Activated B cell treated with CpG ODN at 0.5 μM for 24 hours (primary cell): ENCODE data around the gene CDCA7L. TPM values are rescaled to one million over a fixed set of nuclear protein-coding genes. Genes with fewer than 3 reads are reported as not detected.

Experiments
- ATAC-seq: fragments of 200-7000 bp; cut with Tn5 transposase; one replicate; pipeline ENCODE4 v1.10.0; 2021; ENCODE audit warnings: low read depth, mild to moderate bottlenecking, moderate library complexity
- CTCF ChIA-PET: fragments of 350-600 bp; sonication (Branson Sonifier 250); formaldehyde crosslinking; loops from one replicate; lab custom pipeline; 2021; ENCODE audit warnings: antibody characterized with exemption; lab: Charles Lee
- POLR2A ChIA-PET: fragments of 350-600 bp; sonication (Branson Sonifier 250); formaldehyde crosslinking; loops from one replicate; lab custom pipeline; 2021; ENCODE audit warnings: antibody characterized with exemption; lab: Charles Lee
- DNase-seq: peaks from one replicate; pipeline ENCODE4 v3.0.0; 2022
- H3K27ac Mint-ChIP-seq: one replicate; pipeline ENCODE4 v1.8.0; 2020; ENCODE audit warnings: mixed read lengths
- H3K27me3 Mint-ChIP-seq: one replicate; pipeline ENCODE4 v1.8.0; 2021; ENCODE audit warnings: mixed read lengths
- H3K36me3 Mint-ChIP-seq: one replicate; pipeline ENCODE4 v1.8.0; 2021; ENCODE audit warnings: low read depth, mixed read lengths
- H3K4me1 Mint-ChIP-seq: one replicate; pipeline ENCODE4 v1.8.0; 2021; ENCODE audit warnings: mixed read lengths
- H3K4me3 Mint-ChIP-seq: one replicate; pipeline ENCODE4 v1.8.0; 2020; ENCODE audit warnings: mild to moderate bottlenecking, mixed read lengths
- H3K9me3 Mint-ChIP-seq: one replicate; pipeline ENCODE4 v1.8.0; 2020; ENCODE audit warnings: mixed read lengths
- CTCF ChIP-seq: fragments of 200-600 bp; IDR thresholded peaks from one replicate; pipeline ENCODE4 v1.8.0; 2022; ENCODE audit warnings: antibody characterized with exemption, mild to moderate bottlenecking
- intact Hi-C: fragments of 100-400 bp; cut with micrococcal nuclease; formaldehyde crosslinking; loops from one replicate; pipeline ENCODE4 v1.15.1; 2024
- total RNA-seq: library from RNA; stranded (reverse); gene quantifications from 2 replicates; pipeline ENCODE4 v1.2.3, GENCODE V29; 2022

CDCA7L gene, protein sequence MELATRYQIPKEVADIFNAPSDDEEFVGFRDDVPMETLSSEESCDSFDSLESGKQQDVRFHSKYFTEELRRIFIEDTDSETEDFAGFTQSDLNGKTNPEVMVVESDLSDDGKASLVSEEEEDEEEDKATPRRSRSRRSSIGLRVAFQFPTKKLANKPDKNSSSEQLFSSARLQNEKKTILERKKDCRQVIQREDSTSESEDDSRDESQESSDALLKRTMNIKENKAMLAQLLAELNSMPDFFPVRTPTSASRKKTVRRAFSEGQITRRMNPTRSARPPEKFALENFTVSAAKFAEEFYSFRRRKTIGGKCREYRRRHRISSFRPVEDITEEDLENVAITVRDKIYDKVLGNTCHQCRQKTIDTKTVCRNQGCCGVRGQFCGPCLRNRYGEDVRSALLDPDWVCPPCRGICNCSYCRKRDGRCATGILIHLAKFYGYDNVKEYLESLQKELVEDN
- 69.8 and 70.3 TPM in 2 replicates for total RNA-seq

DNA sequence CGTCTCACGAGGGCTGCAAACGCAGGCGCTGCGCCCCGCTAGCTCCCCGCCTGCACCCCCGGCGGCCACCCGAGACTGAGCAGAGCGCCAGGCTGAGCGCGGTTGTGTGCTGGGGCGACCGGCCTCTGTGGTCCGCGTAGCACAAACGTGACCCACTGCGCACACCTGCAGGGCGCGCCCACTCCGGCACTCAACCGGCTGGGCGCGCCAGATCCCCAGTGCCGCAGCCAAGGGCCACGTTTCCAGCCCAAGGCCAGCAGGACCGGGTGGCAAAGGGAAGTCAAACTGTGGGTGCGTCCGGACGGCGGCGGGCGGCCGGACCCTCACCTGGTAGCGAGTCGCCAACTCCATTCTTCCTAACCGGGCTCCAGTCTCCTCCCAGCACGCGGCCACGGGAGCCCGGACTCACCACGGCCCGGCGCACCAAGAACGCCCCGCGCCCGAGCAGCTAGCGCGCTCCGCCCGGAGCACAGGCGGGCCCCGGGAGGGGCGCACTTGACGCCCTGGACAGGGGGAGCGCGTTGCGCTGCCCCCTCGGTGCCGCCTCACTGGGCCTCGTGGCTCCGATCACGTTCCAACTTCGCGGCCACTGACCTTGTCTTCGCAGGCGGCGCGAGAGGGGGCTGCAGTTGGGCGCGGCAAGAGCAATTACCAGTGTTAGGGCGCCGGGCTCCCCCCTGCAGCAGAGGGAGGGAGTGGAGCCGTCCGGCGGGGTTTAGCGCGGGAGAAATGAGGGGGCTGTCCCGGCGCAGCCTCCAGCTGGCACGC, at the start of gene CDCA7L:
CDCA7L (minus strand) TSS at position 446 of the 768 bp plus-strand sequence; CDS start at position 351, 95 bp downstream.
- peak within 1 kb of the TSS; percentile 96 for H3K27ac Mint-ChIP-seq
- ATAC-seq: peak; percentile 77
- H3K27me3 Mint-ChIP-seq: no peaks in the 10 kb centered on the region
- intact Hi-C loops: loop anchor here (1.0 to 10.0 kb wide), 15 partner anchors 21 to 1731 kb away; partner anchors contain the start of genes CCDC126, HYCC1, KLHL7 and MACC1
- H3K36me3 Mint-ChIP-seq: peaks cover 9% of the 10 kb centered on the region
- ChIA-PET CTCF (interaction anchor here (0.7 to 1.5 kb wide), 6 partner anchors 19 to 137 kb away, joined by 3 to 5 read pairs (median 4); no protein-coding TSS in a partner anchor), POLR2A (interaction anchor here (0.6 to 4.3 kb wide), 22 partner anchors 9 to 593 kb away, joined by 3 to 70 read pairs (median 4); partner anchors contain the start of gene SP4)
- no peaks in the 10 kb centered on the region for H3K9me3 Mint-ChIP-seq
- peaks cover 70% of the 10 kb centered on the region for H3K4me1 Mint-ChIP-seq
- H3K4me3 Mint-ChIP-seq: peak within 1 kb of the TSS; percentile 94
- peak; percentile 80 for DNase-seq
- no peak for TF ChIP-seq CTCF

- no peak for TF ChIP-seq CTCF
- ChIA-PET CTCF (no interaction called here), POLR2A (no interaction called here)
- Mint-ChIP-seq H3K4me3 (no peak overlapping the region), H3K4me1 (no peaks in the 10 kb centered on the region), H3K36me3 (no peaks in the 10 kb centered on the region), H3K27me3 (peaks cover 2% of the 10 kb centered on the region), H3K27ac (no peak overlapping the region), H3K9me3 (no peaks in the 10 kb centered on the region)
- no peak for DNase-seq
- intact Hi-C loops: no loop called here
- ATAC-seq: no peak
These were observed 40.4 kb upstream of the CDCA7L start for GRCh38 chr7:21986096-21986495.

DNA sequence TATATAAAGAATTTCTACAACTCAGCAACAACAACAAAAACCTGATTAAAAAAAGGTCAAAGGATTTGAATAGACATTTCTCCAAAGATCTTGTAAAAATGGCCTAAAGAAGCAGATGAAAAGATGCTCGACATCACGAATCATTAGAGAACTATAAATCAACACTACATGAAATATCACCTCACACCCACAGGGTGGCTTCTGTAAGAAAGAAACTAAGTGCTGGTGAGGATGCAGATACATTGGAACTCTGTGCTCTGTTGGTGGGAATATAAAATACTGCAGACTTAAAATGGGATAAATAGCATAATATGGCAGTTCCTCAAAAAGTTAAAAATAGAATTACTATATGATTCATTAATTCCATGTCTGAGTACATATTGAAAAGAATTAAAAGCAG, 38.3 kb upstream of the CDCA7L start:
- Mint-ChIP-seq H3K4me3 (no peak overlapping the region), H3K27ac (no peak overlapping the region), H3K4me1 (no peaks in the 10 kb centered on the region), H3K9me3 (no peaks in the 10 kb centered on the region), H3K27me3 (no peaks in the 10 kb centered on the region), H3K36me3 (no peaks in the 10 kb centered on the region)
- intact Hi-C loops: no loop called here
- ChIA-PET POLR2A (no interaction called here), CTCF (no interaction called here)
- no peak for TF ChIP-seq CTCF
- ATAC-seq (no peak), DNase-seq (no peak)

DNA sequence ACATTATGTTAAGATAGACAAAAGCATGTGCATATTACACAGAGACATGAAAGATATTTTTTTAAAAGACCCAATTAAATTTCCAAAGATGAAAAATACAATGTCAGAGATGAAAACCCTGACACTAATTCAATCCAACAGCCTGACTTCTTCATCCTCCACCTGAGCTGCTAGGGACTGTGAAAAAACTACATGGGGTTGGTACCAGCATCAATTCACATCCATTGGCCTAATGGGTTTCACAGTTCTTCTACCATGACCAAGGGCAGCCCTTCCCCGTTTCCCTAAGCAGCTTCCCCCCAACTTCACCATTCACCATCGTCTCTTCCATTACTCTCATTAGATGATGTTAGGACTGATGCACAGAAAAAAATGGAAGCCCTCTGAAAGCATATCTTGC, 37.4 kb upstream of the CDCA7L start:
- no peaks in the 10 kb centered on the region for H3K4me1 Mint-ChIP-seq
- no peak for TF ChIP-seq CTCF
- intact Hi-C loops: no loop called here
- no peaks in the 10 kb centered on the region for H3K27me3 Mint-ChIP-seq
- ChIA-PET CTCF (no interaction called here), POLR2A (no interaction called here)
- H3K9me3 Mint-ChIP-seq: no peaks in the 10 kb centered on the region
- DNase-seq (no peak), ATAC-seq (no peak)
- H3K36me3 Mint-ChIP-seq: no peaks in the 10 kb centered on the region
- no peak overlapping the region for H3K27ac Mint-ChIP-seq
- H3K4me3 Mint-ChIP-seq: no peak overlapping the region

GRCh38 chr7:21981524-21981923, 35.8 kb upstream of the CDCA7L start:
- H3K9me3 Mint-ChIP-seq: no peaks in the 10 kb centered on the region
- no peak for TF ChIP-seq CTCF
- CTCF ChIA-PET: no interaction called here

More at GRCh38 chr7:21981524-21981923, 35.8 kb upstream of the CDCA7L start:
- POLR2A ChIA-PET: no interaction called here
- no peak for ATAC-seq
- no peaks in the 10 kb centered on the region for H3K4me1 Mint-ChIP-seq
- no peak overlapping the region for H3K27ac Mint-ChIP-seq
- intact Hi-C loops: no loop called here
- H3K4me3 Mint-ChIP-seq: no peak overlapping the region
- H3K36me3 Mint-ChIP-seq: no peaks in the 10 kb centered on the region
- no peaks in the 10 kb centered on the region for H3K27me3 Mint-ChIP-seq
- no peak for DNase-seq
